Left lobe of liver (tissue), 2 donors: Measurements from ENCODE around the gene CEMP1. TPM values are rescaled to one million over a fixed set of nuclear protein-coding genes. Genes with fewer than 3 reads are reported as not detected.

Source experiments
- ATAC-seq: fragments of 200-7000 bp; cut with Tn5 transposase; one replicate; pipeline ENCODE4 v1.9.1; 2020; ENCODE audit warnings: mild to moderate bottlenecking, moderate library complexity
- DNase-seq: peaks from one replicate; pipeline ENCODE4 v3.0.0-alpha.2; 2020; ENCODE audit warnings: low spot score
- total RNA-seq: library from RNA; stranded (reverse); gene quantifications from one replicate; pipeline ENCODE4 v1.2.1, GENCODE V29; 2021
- donor health status: DM: no; HTN: no; CAD: no; lungs with moderate emphysema.
- donor health status: DM: no; HTN: yes; CAD: no.

Gene CEMP1
- total RNA-seq, 1 donor from 2014 or later = 0.20 TPM

DNA sequence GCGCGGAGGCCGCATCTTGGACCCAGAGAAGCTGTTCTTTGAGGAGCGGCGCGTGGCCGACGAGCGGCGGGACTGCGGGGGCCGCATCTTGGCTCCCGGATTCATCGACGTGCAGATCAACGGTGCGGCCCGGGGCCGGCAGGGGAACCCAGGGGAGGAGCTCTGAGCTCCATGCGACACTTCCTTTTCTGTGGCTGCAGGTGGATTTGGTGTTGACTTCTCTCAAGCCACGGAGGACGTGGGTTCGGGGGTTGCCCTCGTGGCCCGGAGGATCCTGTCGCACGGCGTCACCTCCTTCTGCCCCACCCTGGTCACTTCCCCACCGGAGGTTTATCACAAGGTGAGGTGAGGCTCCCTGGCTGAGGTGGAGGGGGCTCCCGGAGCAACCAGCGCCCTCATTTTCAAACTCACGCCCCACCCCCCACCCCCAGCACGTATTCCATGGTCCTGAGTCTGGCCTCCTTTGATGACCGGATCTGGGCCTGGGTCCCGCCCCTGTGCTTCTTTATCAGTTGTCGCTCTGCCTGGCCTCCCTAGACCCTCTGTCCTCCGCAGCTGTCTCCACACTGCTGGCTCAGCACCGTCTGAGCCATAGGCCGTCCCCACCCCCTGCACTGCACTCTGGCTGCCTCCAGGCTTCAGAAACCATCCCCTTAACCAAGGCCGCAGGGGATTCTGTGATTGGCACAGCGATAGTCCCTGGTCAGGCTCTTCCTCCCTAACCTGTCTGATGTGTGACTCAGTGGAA lies 10.2 kb downstream of the CEMP1 start:
- ATAC-seq (no peak), DNase-seq (peak; percentile 54)

DNA sequence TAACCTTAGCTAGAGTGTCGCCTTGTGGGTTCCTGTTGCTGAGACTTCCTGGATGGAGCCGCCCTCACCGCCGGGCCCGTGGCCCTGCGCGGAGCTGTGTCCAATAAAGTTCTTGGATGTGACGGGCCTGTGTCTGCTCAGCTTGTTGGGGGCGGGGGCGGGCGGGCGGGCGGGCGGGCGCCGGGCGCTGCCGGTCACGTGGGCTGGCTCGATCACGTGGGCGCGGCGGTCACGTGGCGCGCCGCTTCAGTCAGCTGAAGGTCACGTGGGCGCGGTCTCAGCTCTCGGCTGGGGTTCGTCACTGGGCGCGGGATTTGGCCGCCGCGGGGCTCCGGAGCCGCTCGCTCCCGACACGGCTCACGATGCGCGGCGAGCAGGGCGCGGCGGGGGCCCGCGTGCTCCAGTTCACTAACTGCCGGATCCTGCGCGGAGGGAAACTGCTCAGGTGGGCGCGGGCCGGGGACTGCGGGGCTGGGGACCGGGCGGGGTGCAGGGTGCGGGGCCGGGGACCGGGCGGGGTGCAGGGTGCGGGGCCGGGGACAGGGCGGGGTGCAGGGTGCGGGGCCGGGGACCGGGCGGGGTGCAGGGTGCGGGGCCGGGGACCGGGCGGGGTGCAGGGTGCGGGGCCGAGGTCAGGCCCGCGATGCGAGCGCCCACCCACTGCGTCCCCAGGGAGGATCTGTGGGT lies 11.0 kb downstream of the CEMP1 start, which contains the start of gene AMDHD2:
AMDHD2 (plus strand) TSS at position 275 of the 687 bp plus-strand sequence; CDS start at position 363, 88 bp downstream.
- DNase-seq = peak; percentile 93
- peak; percentile 56 for ATAC-seq

DNA sequence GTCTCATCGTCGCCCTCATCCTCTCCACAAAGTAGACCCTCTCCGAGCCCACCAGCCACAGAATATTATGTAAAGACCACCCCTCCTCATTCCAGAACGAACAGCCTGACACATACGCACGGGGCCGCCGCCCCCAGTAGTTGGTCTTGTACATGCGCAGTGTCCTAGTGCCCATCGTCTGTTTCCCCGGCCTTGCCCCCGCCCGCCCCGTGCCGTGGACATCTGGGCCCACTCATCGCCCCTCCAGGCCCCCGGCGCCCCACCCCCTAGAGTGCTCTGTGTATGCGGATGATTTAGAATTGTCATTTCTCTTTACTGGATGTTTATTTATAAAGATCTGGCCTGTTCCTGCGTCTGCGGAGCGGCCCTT lies 11.5 kb downstream of the CEMP1 start:
- DNase-seq (no peak), ATAC-seq (no peak)

DNA sequence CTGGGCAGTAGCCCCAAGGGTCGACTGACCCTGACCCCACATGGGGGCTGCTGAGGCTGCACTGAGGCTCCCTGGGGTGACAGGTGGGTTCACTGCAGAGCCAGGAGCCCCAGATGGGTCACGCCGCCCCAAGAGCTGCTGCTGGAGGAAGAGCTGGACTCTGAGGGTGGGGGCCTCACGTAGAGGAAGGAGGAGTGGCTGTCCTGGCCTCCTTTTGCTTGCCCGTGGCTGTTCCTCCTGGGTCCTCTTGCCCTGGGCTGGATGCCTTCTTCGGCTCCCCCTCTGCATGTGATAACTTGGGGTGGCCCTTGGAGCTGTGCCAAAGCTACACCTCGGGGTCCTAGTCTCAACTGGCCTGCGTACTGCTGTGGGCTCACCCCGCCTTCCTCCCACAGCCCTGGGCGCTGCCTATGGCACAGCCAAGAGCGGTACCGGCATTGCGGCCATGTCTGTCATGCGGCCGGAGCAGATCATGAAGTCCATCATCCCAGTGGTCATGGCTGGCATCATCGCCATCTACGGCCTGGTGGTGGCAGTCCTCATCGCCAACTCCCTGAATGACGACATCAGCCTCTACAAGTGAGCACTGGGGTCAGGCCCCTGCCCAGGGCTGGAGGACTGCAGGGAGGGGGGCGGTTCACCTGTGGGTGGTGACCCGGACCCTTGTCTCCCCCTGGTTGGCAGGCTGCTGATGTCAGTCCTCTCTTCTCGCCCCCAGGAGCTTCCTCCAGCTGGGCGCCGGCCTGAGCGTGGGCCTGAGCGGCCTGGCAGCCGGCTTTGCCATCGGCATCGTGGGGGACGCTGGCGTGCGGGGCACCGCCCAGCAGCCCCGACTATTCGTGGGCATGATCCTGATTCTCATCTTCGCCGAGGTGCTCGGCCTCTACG lies 12.1 kb downstream of the CEMP1 start:
- ATAC-seq = no peak
- DNase-seq = peak; percentile 57

DNA sequence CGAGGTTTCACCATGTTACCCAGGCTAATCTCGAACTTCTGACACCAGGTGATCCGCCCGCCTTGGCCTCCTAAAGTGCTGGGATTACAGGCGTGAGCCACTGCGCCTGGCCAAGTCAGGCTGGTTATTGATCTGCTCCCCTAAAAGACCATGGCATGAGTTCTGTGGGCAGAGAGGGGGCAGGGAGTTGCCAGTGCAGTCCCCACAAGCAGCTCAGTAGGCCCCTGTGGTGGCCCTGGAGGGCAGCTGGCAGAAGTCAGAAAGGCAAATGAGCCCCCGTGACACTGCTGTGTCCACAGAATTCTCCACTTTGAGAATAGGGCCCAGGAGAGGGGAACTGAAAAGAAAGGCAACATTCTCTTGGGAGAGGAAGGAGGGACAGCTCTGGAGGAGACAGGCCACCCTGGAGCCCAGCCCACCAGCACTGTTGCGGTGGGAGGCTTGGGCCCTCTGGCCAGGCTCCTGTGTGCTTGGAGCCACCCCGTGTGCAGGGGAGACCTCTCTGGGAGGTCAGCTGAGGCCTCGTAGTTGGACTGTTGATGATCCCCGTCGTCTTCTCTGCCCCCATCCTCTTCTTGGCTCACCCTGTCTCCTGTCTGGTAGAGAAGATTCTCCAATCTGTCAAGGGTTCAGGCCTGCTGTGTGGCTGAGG lies 13.1 kb downstream of the CEMP1 start:
- ATAC-seq (no peak), DNase-seq (no peak)

DNA sequence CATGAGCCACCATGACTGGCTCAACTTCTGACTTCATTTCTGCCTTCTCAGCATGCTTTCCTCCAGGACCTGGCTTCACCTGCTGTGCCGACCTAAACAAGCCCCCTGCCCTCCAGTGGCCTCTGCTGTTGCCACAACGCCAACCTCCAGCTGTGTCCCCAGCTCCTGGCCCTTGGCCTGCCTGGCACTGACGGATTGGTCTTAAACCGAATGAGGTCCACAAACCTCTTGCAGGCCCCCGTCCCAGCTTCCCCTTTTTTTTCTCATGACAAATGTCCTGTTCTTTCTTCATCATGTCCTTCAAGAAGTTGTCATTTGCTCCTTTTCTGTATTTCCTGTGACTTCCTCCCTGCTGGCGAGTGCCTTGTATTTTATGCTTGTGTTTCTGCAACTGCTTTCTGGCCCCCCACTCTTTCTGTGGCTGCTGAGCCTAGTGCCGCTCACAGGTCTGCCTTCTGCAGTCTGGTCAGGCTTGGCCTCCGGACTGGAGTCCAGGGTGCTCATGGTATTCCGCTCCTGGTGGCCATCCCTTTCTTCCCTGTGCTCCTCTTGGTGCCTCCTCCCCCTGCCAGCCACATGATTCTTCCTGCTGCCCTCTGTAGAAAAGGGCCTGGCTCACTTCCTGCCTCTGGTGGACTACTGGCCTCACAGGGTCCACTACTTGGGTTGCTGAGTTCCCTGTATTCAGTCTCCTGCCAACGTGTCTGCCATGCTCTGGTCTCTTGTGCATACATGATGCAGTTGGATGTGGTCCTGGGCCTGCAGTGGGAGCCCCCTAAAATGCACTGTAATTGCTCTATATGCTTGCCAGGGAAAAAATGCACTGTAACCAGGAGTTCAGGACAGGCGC lies 14.6 kb downstream of the CEMP1 start:
- DNase-seq (peak; percentile 54), ATAC-seq (peak; percentile 2)

DNA sequence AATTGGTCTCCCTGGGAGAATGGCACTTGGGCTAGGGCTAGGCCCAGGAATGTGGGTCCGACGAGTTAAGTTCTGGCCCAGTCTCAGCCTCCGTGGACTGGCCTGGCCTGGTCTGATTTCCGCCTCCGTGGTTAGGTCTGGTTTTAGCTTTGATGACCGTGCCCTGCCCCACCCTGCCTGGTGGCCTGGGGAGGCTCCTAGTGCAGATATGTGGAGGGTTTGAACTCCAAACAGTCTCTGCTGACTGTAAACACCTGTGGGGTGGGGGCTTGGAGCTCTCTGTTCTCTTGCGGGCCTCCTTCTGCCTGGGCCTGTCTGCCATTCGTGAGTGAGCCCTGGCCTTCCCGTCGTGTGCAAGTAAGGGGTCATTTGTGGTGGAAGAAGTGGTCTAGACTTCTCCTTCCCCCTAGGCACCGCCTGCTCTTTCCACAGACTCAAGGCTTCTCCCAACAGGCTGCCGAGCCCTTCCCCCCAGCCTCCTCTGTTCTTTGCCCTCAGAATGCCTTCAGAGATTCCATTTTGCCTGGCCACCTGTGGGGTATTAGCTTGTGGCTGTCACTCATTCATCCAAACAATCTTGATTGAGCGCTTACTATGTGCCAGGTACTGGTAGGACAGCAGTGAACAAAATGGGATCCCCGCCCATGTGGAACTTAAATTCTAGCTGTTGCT lies 15.9 kb downstream of the CEMP1 start:
- ATAC-seq (no peak), DNase-seq (peak; percentile 47)

DNA sequence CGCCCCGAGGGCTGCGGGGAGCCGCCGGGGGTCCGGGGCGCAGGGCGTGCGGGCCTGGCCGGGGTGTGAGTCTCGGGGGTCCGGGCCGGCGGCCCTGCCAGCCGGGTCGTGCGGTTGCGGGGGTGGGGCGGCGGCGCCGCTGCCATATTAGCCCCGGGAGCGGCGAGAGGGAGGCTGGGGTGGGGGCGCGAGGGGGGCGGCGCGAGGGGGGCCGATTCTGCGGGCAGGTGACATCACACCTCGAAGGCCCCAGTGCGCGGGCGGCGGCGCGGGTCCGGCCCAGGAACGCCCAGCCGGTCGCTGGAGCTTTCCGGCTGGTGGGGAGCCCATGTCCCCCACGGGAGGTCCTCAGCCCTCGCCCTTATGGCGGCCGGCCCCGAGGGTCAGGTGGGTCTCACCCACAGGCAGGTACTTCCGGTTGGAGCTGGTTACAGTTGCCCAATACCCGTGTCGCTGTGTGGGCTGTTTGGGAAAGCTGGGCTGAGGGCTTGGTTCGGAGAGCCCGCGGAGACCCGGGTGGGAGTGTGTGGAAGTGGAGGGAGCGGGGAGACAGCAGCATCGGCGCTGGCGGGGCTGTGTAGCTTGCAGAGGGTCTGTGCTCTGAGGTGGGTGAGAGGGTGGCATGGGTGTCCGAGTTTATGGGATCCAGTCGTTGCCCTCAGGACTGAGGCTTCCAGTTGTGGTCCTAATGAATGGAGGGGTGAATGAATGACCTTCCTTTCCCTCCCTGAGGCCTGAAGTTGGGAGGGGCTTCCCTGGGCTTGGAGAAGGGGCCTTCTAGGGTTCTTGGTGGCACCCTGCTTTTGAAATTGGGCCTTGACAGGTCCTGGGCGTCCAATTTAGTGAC lies 16.7 kb downstream of the CEMP1 start:
- ATAC-seq (no peak), DNase-seq (peak; percentile 66)

DNA sequence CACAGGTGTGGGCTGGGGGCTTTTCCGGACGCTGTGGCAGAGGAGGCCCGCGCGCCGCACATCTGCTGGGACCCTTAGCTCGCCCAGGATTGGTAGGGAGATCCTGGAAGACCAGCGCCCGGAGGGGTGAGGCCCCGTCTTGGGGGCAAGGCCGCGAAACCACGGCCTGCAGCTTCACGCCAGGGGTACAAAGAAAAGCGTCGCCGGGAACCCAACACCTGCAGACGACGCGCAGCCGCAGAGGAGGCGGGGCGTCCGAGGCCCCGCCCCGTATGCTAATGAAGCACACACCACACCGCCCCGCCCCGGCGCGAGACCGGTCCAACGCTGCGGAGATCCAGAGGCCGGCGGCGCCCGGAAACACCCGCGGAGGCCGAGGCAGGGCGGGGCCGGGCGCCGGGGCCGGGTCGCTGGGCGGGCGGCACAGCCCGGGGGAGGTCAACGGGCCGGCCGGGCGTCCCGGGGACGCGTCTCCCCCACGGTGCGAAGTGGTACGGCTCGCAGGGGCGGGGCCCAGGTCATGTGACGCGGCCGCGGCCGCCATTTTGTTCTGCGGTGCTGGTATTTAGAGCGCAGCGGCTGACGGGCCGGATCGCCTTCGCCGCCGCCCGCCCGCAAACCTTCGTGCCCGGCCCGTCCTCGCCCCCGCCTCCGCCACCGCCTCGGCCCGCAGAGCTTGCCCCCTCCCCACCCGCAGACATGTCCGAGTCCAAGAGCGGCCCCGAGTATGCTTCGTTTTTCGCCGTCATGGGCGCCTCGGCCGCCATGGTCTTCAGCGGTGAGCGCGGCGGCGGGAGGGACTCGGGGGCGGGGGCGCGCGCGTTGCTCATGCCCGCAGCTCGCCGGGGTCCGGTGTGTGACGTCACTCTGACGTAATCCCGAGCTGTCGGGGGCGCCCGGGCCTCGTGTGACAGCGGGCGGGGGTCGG lies 17.5 kb downstream of the CEMP1 start, which contains the start of gene ATP6V0C:
ATP6V0C (plus strand) TSS at position 548 of the 928 bp plus-strand sequence; CDS start at position 700, 152 bp downstream.
- peak; percentile 85 for ATAC-seq
- peak; percentile 95 for DNase-seq

DNA sequence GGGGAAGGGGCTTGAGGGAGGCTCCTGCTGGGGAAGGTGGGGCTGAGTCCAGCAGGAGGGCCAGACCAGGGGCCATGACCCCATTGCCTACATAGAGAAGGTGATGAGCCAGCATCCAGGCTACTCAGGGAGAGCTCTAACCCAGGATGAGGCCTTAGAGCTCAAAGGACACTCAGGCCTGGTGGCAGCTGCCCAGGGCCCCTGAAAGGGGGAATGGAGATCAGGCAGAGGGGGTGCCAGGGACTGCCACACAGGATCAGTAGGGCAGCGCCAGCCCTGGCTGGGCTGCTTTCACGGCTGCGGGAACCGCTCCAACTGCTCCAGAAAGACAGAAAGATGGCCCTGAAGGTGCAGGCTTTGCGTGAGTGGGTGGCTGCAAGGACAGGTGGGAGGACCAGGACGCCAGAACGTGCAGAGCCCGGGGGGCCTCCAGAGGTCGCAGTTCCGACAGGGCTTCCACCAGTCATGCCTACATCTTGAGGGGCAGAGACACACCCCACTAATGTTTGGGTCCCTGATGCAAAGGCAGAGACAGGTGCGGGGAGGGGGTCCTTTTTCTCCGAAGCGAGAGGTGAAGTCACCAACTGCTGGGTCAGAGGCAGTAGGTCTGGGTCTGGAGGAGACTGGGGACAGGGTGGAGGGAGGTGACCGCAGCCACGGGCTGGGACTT lies 18.3 kb downstream of the CEMP1 start:
- DNase-seq (peak; percentile 59), ATAC-seq (no peak)

DNA sequence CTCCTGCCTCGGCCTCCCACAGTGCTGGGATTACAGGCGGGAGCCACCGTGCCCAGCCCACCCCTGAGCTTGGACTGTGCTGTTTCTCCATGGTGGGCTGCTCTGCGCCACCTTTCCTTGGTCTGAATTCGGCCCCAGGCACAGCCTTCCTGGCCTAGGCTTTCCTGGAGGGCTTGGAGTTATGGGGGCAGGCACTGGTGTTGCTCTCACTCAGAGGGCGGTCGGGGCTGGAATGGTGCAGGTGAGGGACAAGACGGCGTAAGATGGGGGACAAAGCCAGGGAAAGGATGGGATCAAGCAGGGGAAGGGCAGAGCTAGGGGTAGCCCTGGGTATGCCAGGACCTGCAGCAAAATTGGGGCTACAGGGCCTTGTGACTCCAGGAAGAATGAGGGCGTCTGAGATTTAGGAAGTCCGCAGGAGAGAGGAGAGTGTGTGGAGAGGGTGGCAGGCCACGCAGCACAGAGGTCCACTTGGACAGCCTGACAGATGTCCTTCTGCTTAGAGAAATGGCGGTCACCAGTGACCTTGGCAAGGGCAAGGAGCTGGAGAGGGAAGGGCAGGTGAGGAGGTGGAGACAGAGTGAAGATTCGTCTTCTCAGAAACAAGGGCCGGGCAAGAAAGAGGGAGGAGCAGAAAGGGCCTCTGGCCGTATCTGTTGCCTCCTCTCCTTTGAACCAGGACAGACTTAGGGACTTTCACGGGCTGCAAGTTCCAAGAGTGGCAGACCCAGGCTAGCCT lies 19.0 kb downstream of the CEMP1 start:
- peak; percentile 43 for DNase-seq
- no peak for ATAC-seq

DNA sequence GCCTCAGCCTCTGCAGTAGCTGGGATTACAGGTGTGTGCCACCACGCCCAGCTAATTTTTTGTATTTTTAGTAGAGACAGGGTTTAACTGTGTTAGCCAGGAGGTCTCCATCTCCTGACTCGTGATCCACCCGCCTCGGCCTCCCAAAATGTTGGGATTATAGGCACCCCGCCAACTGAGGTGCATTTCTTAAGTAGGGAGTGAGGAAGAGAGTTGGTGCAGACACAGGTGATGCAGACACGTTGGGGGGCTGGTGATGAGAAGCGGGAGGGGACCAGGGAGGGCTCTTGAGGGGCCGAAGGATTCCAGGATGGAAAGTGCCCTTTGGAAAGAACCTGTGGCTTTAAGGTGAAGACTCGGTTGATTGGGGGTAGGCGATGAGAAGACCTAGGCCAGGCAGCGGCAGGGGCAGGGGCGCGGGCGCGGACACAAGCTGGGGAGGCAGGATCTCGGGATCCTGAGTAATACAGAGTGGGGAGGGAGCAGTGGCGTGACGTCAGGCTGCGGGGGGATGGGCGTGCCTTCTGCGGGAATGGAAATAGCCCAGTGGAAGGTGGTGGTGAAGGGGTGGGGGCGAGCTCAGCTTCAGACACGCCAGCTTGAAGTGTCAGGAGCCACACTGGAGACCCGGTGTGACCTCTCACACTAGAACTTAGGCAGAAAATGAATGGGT lies 19.9 kb downstream of the CEMP1 start:
- DNase-seq (peak; percentile 47), ATAC-seq (no peak)

DNA sequence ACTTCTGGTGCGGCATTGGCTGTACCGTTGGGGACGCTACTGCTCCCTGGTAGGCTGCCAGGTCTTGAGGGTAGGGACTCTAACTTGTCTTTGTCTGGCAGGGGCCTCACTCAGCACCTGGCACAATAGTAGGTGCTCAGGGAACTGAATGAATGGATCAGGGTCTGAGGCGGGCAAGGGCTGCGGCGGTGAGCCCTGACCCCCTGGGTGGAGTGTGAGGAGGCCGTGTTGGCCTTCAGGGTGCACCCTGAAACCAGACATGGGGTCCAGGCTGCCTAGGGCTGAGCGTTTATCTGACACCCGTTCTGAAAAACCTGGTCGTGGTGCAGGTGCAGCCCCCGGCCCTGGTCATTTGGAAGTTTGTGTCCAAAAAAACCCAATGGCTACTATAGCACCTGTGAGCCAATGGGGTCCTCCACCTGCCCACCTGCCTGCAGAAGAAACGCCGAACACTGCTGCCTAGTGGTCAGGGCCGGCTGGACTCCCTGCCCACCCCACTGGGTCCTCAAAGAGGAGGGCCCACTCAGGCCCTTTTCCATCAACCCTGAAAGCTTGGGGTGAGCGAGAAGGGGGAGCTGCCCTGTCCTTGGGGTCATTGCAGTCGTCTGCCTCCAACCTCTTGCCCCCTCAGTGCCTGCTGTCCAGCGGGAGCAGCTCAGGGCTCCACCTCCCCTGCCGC lies 22.3 kb downstream of the CEMP1 start:
- no peak for DNase-seq

DNA sequence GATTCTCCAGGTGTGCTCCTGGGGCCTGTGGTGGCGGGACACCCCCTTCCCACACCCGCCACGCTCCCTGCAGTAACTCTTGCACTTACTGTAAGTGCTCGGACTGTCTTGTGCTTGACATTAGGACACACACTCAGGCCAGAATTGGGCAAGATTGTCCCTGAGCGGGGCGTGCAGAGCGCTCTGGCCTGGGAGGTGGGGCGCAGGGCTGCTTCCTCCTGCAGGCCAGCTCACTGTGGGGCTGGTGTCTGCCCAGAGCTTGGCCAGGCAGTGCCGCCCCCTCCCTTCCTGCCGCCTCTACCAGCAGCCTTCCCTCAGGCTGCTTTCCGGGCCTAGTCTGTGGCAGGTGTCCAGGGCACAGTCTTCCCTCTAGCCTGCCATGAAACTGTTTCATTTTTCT lies 23.5 kb downstream of the CEMP1 start:
- DNase-seq = peak; percentile 53
- ATAC-seq = peak; percentile 45

More for the DNA sequence above, 22.3 kb downstream of the CEMP1 start:
- ATAC-seq = no peak
